Skeletal muscle satellite cell (primary cell): ENCODE data around the gene CARMIL3.

Experiments
- H3K27me3 ChIP-seq: 2 replicates; pipeline ENCODE4 v1.7.0; 2013; ENCODE audit warnings: low read length; ENCODE audit not compliant: control insufficient read depth, insufficient read depth
- H3K36me3 ChIP-seq: 2 replicates; pipeline ENCODE4 v1.7.0; 2013; ENCODE audit warnings: mild to moderate bottlenecking, control low read depth, low read length; ENCODE audit not compliant: insufficient read depth
- H3K4me1 ChIP-seq: 2 replicates; pipeline ENCODE4 v1.7.0; 2013; ENCODE audit warnings: low read length; ENCODE audit not compliant: control insufficient read depth, insufficient read depth
- H3K4me2 ChIP-seq: 2 replicates; pipeline ENCODE4 v1.7.0; 2013; ENCODE audit warnings: mild to moderate bottlenecking, low read length
- H3K4me3 ChIP-seq: 2 replicates; pipeline ENCODE4 v1.7.0; 2013; ENCODE audit warnings: low read length
- H3K9ac ChIP-seq: 2 replicates; pipeline ENCODE4 v1.7.0; 2013; ENCODE audit warnings: mild to moderate bottlenecking, low read depth, low read length, moderate library complexity
- H3K9me3 ChIP-seq: replicated peaks from 2 replicates; pipeline ENCODE4 v1.7.0; 2013; ENCODE audit warnings: mild to moderate bottlenecking, control low read depth, low read length

The CARMIL3 gene

DNA sequence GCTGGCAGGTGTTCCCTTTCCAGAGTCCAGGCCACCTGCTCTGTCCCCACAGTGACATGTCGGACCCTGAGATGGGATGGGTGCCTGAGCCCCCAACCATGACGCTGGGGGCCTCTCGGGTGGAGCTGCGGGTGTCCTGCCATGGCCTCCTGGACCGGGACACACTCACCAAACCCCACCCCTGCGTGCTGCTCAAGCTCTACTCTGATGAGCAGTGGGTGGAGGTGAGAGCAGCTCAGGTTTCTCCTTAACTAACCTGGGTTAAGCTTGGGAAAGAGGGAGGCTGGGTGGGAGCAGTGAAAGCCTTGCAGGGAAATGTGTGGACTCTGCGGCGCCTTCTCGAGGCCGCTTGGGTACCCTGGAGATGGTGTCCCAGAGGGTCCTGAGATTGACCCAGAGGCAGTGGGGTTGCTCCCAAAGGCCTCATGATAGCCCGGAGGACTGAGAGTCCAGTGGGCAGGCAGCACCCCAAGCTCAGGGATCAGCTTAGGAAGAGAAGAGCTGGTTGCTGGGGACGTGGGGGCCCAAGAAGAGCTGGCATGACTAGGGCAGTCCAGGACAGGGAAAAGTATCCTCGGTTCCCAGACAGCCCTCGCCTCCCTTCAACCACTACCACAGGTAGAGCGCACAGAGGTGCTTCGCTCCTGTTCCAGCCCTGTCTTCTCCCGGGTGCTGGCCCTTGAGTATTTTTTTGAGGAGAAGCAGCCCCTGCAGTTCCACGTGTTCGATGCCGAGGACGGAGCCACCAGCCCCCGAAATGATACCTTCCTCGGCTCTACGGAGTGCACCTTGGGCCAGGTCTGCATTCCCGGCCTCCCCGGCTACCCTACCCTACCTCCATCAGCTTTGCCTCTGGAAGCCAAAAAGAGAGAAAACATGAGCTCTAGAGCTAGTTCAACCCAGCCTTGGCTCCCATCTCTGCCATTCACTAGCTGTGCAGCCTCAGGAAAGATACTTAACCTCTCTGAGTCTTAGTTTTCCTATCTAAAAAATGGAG lies 21.4 kb downstream of the CARMIL3 start:
- Histone ChIP-seq H3K27me3 (peaks cover 73% of the 10 kb centered on the region), H3K9me3 (no peaks in the 10 kb centered on the region), H3K4me3 (no peak overlapping the region), H3K9ac (no peak overlapping the region), H3K4me2 (no peak overlapping the region), H3K36me3 (no peaks in the 10 kb centered on the region), H3K4me1 (no peaks in the 10 kb centered on the region)

DNA sequence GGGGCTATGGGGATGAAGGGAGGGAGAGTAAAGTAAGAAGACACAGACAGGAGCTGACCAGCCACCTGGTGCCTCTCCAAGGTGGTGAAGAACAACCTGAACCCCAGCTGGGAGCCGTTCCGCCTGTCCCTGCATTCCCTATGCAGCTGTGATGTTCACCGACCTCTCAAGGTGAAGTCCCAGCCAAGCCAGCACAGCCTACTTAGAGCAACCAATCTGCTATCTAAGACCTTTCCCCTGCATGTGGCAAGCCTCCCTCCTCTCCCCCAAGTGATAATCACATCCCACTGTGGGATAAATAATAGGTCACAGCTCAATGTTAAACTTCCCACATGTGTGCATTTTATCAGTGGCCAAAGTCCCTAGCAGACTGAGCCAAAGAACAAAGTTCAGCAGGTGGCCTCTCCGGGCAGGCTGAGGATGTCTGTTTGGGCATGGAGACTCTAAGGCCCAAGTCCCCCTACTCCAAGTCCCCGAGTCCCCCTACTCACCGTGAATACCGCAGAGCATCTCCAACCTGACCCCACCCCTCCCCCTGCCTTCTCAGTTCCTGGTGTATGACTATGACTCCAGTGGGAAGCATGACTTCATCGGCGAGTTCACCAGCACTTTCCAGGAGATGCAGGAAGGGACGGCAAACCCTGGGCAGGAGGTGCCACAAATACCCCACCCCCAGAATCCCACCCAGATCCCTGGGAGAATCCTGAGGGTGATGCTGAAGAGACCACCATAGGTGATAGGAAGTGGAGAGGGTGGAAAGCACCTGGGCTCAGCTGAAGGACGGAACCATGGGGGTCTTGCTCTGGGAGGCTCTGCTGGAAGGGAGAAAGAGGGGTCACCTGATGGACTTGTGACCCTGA lies 23.0 kb downstream of the CARMIL3 start:
- no peak overlapping the region for H3K4me2 ChIP-seq
- no peak overlapping the region for H3K9ac ChIP-seq
- peaks cover 82% of the 10 kb centered on the region for H3K27me3 ChIP-seq
- H3K4me3 ChIP-seq = no peak overlapping the region
- no peaks in the 10 kb centered on the region for H3K4me1 ChIP-seq
- H3K9me3 ChIP-seq = no peaks in the 10 kb centered on the region
- no peaks in the 10 kb centered on the region for H3K36me3 ChIP-seq

DNA sequence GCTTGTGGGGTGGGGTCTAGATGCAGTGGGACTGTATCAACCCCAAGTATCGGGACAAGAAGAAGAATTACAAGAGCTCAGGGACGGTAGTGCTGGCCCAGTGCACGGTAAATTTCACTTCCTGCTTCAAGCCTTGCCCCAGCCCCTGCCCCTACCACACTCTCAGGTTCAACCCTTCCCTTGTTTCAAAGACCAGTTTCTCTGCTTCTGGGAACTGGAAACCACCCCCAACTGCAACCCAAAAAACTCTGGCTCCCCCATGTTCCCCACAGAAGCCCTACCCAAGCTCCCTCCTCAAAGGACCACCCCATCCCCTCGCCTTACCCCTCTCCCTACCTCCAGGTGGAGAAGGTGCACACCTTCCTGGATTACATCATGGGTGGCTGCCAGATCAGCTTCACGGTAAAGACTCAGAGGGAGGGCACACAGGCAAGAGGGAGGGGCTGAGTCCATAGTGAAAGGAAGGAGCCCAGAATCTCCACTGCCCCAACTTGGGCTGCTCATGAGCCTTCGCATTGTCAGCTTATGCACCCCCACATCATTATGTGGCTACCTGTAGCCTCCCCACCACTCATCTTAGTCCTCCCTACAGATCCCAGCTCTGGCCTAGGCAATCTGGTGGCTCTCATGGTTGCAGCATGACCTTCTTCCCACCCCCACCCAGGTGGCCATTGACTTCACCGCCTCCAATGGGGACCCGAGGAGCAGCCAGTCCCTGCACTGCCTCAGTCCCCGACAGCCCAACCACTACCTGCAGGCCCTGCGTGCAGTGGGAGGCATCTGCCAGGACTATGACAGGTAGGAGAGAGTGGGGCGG lies 23.9 kb downstream of the CARMIL3 start:
- no peaks in the 10 kb centered on the region for H3K36me3 ChIP-seq
- peaks cover under 1% of the 10 kb centered on the region for H3K4me1 ChIP-seq
- H3K4me2 ChIP-seq = no peak overlapping the region
- no peak overlapping the region for H3K9ac ChIP-seq
- H3K4me3 ChIP-seq = no peak overlapping the region
- H3K9me3 ChIP-seq = no peaks in the 10 kb centered on the region
- H3K27me3 ChIP-seq = peaks cover 82% of the 10 kb centered on the region

DNA sequence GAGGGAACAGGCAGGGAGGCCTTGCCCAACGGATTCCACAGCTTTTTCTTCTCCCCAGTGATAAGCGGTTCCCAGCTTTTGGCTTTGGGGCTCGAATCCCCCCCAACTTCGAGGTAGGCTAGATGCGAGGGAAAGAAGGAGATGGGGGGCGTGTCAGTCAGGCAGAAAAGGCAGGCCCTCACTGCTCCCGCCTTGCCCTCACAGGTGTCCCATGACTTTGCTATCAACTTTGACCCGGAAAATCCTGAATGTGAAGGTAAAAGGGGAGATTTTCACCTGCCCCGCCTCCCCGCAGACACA lies 24.4 kb downstream of the CARMIL3 start:
- Histone ChIP-seq H3K9me3 (no peaks in the 10 kb centered on the region), H3K36me3 (no peaks in the 10 kb centered on the region), H3K9ac (no peak overlapping the region), H3K4me1 (peaks cover 6% of the 10 kb centered on the region), H3K4me2 (no peak overlapping the region), H3K27me3 (peaks cover 84% of the 10 kb centered on the region), H3K4me3 (no peak overlapping the region)

DNA sequence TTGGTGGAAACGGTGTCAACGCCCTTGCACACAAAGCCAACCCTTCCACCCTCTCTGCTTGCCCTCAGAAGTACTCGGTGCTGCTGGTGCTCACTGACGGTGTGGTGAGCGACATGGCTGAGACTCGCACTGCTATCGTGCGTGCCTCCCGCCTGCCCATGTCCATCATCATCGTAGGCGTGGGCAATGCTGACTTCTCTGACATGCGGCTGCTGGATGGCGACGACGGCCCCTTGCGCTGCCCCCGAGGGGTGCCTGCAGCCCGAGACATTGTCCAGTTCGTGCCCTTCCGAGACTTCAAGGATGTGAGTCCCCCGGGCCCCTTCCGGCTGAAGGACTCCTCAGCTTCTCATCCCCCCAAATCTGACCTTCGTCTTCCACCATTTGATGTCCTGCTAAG lies 25.3 kb downstream of the CARMIL3 start:
- Histone ChIP-seq H3K4me1 (peaks cover 9% of the 10 kb centered on the region), H3K4me2 (no peak overlapping the region), H3K9me3 (no peaks in the 10 kb centered on the region), H3K9ac (no peak overlapping the region), H3K36me3 (no peaks in the 10 kb centered on the region), H3K4me3 (no peak overlapping the region), H3K27me3 (peaks cover 85% of the 10 kb centered on the region)

DNA sequence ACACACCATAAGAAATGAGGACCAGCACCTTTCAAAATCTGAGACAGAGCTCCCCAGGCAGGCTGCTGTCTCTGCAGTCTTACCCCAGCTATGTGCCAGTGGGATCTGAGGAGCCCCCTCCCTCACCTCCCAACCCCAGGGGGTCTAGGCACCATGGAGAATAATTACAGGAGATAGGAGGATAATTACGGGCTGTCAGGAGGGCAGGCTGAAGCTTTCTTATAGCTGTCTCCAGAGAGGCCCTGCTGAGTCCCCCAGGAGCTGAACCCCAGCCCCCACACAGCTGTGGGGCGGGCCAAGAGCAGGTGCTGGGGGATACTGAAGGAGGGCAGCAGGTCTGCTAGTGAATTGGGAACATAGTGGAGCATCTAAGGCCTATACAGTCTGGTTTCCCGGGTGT lies 26.3 kb downstream of the CARMIL3 start:
- Histone ChIP-seq H3K27me3 (peaks cover 85% of the 10 kb centered on the region), H3K4me3 (no peak overlapping the region), H3K4me1 (peaks cover 9% of the 10 kb centered on the region), H3K36me3 (no peaks in the 10 kb centered on the region), H3K9me3 (no peaks in the 10 kb centered on the region), H3K4me2 (no peak overlapping the region), H3K9ac (no peak overlapping the region)

DNA sequence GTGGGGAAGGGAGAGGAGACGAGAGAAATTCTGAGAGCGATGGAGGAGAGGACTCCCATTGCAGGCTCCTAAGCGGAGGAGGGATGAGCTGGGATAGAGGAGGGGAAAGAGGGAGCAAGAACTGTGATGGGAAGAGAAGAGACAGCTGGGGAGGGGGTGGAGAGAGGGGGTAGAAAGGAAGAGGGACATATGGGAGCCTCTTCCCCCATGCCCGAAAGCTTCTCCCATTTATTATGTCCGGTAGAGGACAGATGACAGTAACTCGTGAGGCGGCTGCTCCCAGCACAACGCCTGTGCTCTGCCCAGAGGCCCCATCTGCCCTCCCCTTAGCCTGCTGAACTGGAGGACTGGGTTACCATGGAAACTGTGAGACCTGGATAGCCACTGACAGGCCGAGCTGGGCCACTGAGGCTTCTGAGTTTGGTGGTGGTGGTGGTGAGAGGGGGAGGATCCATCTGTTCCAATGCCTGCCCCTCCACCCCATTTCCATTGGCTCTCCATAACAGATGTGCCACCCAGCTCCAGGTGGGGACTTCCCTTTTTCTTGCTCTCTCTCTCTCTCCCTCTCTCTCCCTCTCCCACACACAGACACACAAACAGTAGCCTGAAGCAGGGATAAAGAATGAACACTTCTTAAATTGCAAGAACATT lies 27.8 kb downstream of the CARMIL3 start:
- Histone ChIP-seq H3K9ac (no peak overlapping the region), H3K36me3 (no peaks in the 10 kb centered on the region), H3K4me2 (no peak overlapping the region), H3K9me3 (no peaks in the 10 kb centered on the region), H3K27me3 (peaks cover 89% of the 10 kb centered on the region), H3K4me1 (peaks cover 9% of the 10 kb centered on the region), H3K4me3 (no peak overlapping the region)

DNA sequence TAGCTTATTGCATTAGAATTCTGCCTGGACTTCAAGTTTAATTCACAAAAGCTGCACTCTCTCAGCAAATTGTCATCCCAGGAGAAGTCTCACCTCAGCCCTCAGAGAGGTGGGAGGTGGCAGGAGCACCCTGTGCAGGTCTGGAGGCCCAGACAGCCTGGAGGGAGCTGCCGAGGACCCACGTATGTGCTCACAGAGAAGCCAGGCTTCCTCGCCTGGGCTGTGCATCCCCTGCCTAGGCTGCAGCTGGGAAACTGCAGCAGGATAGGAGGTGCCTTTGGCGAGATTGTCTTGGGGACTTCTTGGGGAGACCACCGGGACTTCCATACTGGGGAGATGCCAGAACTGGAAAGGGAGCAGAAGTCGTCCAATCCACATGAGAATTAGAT lies 28.3 kb downstream of the CARMIL3 start:
- Histone ChIP-seq H3K9ac (no peak overlapping the region), H3K4me3 (no peak overlapping the region), H3K27me3 (peaks cover 86% of the 10 kb centered on the region), H3K36me3 (no peaks in the 10 kb centered on the region), H3K4me2 (no peak overlapping the region), H3K9me3 (no peaks in the 10 kb centered on the region), H3K4me1 (peaks cover 9% of the 10 kb centered on the region)

DNA sequence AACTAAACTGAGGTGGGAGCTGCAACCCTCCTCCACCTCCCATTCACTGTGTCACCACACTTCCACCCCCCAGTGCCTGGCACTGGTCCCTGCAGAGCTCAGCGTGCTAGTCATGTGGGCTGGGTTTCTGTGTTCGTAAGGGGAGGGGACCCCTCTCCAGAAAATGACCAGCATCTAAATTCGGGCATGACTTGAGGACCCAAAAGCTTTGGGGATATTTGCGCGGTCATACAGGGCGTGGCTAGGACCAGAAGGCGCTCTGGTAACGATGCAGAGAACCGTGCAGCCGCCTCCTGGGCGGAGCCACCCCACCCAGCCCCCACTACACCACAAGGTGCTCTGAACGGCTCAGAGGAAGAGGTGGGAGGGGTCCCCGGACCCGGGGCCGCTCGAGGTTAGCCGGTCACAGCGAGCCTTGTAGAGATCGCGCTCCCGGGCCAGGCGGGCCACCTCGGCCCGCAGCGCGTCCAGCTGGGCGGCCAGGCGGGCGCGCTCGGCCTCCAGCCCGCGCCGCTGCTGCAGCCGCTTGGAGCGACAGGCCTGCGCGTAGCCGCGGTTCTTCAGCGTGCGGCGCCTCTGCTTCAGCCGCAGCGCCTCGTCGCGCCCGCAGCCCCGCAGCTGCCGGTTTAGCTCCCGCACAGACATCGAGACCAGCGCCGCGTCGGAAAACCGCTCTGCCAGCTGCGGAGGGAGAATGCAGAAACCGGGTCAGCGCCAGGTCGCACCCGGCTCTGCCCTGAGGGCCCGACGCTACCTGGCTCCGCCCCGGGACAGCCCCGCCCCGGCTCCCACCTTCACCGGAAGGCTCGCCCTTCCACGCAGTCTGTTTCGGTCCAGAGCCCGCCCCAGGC lies 29.3 kb downstream of the CARMIL3 start:
- Histone ChIP-seq H3K9me3 (no peaks in the 10 kb centered on the region), H3K27me3 (peaks cover 76% of the 10 kb centered on the region), H3K36me3 (no peaks in the 10 kb centered on the region), H3K9ac (peak overlapping the region; percentile 43), H3K4me2 (peak overlapping the region; percentile 98), H3K4me1 (peaks cover 9% of the 10 kb centered on the region), H3K4me3 (peak overlapping the region; percentile 77)

DNA sequence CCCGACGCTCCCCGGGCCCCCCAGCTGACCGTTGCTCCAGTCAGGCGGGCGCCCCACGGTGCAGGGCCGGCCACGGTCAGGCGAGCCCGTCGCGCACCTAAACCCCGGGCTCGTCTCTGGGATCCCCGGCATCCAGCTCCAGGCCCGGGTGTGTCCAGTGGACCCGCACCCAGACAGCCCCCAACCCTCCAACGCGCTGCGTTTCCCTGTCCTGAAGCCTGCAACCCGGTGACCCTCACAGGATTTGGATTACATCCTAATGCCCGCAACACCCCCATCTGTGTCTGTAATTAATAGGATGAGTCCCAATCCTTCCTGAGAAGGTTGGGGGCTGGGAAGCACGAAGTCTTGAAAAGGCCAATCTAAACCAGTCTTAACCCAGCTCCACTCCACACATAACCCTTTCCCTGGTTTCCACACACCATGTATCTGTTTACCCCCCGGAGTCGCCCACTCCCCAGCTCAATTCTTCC lies 30.0 kb downstream of the CARMIL3 start:
- Histone ChIP-seq H3K4me2 (peak overlapping the region; percentile 98), H3K36me3 (no peaks in the 10 kb centered on the region), H3K4me3 (peak overlapping the region; percentile 77), H3K9me3 (no peaks in the 10 kb centered on the region), H3K9ac (no peak overlapping the region), H3K27me3 (peaks cover 71% of the 10 kb centered on the region), H3K4me1 (peaks cover 9% of the 10 kb centered on the region)
